A549 (cell line): ENCODE measurements around the gene SH2B3. TPM values are rescaled to one million over a fixed set of nuclear protein-coding genes. Genes with fewer than 3 reads are reported as not detected.

Source experiments
- ATAC-seq, 2 experiments: fragments of 200-7000 bp in 1 of 2; fragments of >200 bp in 1 of 2; cut with Nextera tagmentation in 1 of 2; cut with Tn5 transposase in 1 of 2; 3 replicates each; pipeline versions ENCODE4 v1.8.0 to v1.9.1; 2018 to 2020; ENCODE audit warnings: mild to moderate bottlenecking in 1 of 2, moderate library complexity in 1 of 2
- CTCF ChIA-PET: fragments of 300-600 bp; sonication (Branson Sonifier 250); formaldehyde crosslinking; extraction: SDS; loops from one replicate; lab custom pipeline; 2021; ENCODE audit warnings: antibody characterized with exemption, inconsistent platforms; lab: Yijun Ruan, JAX
- POLR2A ChIA-PET: fragments of 350-600 bp; formaldehyde crosslinking; extraction: SDS; loops from one replicate; lab custom pipeline; 2021; ENCODE audit warnings: antibody characterized with exemption, inconsistent platforms; lab: Yijun Ruan, JAX
- DNase-seq, 2 experiments: peaks; one replicate each; pipeline versions ENCODE4 v3.0.0 to v3.0.0-alpha.2; 2011 to 2016; ENCODE audit warnings: low read depth in 1 of 2, low spot score in 1 of 2
- FAIRE-seq: peaks from 2 replicates; lab custom pipeline; 2011; peaks lifted over from hg19 to GRCh38; lab: Jason Lieb, UNC
- H3K27ac ChIP-seq, 2 experiments: fragments of >200 bp; sonication (Bioruptor Twin); formaldehyde crosslinking; 3 replicates each; pipeline ENCODE4 v1.5.1; 2016 to 2017
- H3K4me1 ChIP-seq: fragments of >200 bp; sonication (Bioruptor Twin); formaldehyde crosslinking; 3 replicates; pipeline ENCODE4 v1.6.1; 2016
- H3K4me2 ChIP-seq: fragments of >200 bp; sonication (Bioruptor Twin); formaldehyde crosslinking; 3 replicates; pipeline ENCODE4 v1.6.1; 2016
- H3K4me3 ChIP-seq: fragments of >200 bp; sonication (Bioruptor Twin); formaldehyde crosslinking; 3 replicates; pipeline ENCODE4 v1.5.1; 2016
- H3K9me3 ChIP-seq: fragments of >200 bp; sonication (Bioruptor Twin); formaldehyde crosslinking; 3 replicates; pipeline ENCODE4 v1.6.1; 2016
- CEBPB ChIP-seq, 2 experiments: fragments of >200 bp in 1 of 2; sonication (Bioruptor Twin) in 1 of 2; formaldehyde crosslinking in 1 of 2; IDR thresholded peaks; 2 replicates each; pipeline ENCODE4 v1.6.1; 2012 to 2016
- CHD2 ChIP-seq: fragments of 150-350 bp; IDR thresholded peaks from 2 replicates; pipeline ENCODE4 v1.6.1; 2014; ENCODE audit warnings: low read length; ENCODE audit not compliant: partially characterized antibody
- FOSL2 ChIP-seq, 2 experiments: fragments of 450-650 bp in 1 of 2; fragments of >200 bp in 1 of 2; sonication (Bioruptor Twin) in 1 of 2; formaldehyde crosslinking; IDR thresholded peaks; 2 replicates each; pipeline versions ENCODE4 v1.5.0 to v1.6.1; 2016 to 2020; ENCODE audit warnings: mild to moderate bottlenecking in 1 of 2, moderate library complexity in 1 of 2
- GATA3 ChIP-seq: IDR thresholded peaks from 2 replicates; pipeline ENCODE4 v1.6.1; 2012; ENCODE audit warnings: borderline replicate concordance
- HDAC2 ChIP-seq: fragments of 200-600 bp; sonication (generic); IDR thresholded peaks from 2 replicates; pipeline ENCODE4 v1.6.1; 2016
- HEYL ChIP-seq: fragments of 250-450 bp; sonication (Bioruptor Pico); IDR thresholded peaks from 2 replicates; pipeline ENCODE4 v1.8.0; 2021; ENCODE audit warnings: mild to moderate bottlenecking, moderate library complexity
- HOXA7 ChIP-seq: fragments of 250-450 bp; sonication (Bioruptor Pico); IDR thresholded peaks from 2 replicates; pipeline ENCODE4 v1.5.0; 2020; ENCODE audit warnings: mild to moderate bottlenecking, moderate library complexity
- HOXB13 ChIP-seq: fragments of 250-450 bp; sonication (Bioruptor Pico); IDR thresholded peaks from 2 replicates; pipeline ENCODE4 v1.5.0; 2020; ENCODE audit warnings: low read depth, mild to moderate bottlenecking, moderate library complexity
- HOXB5 ChIP-seq: fragments of 250-450 bp; sonication (Bioruptor Pico); IDR thresholded peaks from 2 replicates; pipeline ENCODE4 v1.5.0; 2020; ENCODE audit warnings: mild to moderate bottlenecking, moderate library complexity
- JUNB ChIP-seq: fragments of >200 bp; sonication (Bioruptor Twin); formaldehyde crosslinking; IDR thresholded peaks from 2 replicates; pipeline ENCODE4 v1.6.1; 2016
- KDM1A ChIP-seq: fragments of 200-600 bp; sonication (generic); IDR thresholded peaks from 2 replicates; pipeline ENCODE4 v1.6.1; 2016; ENCODE audit warnings: low read depth, mild to moderate bottlenecking
- KDM5A ChIP-seq: fragments of 200-600 bp; sonication (generic); IDR thresholded peaks from 2 replicates; pipeline ENCODE4 v1.6.1; 2016; ENCODE audit warnings: antibody characterized with exemption, mild to moderate bottlenecking
- MAFK ChIP-seq: fragments of 450-650 bp; IDR thresholded peaks from 2 replicates; pipeline ENCODE4 v1.6.1; 2014; ENCODE audit not compliant: partially characterized antibody
- RAD21 ChIP-seq, 2 experiments: fragments of >200 bp in 1 of 2; sonication (Bioruptor Twin) in 1 of 2; formaldehyde crosslinking in 1 of 2; IDR thresholded peaks in 1 of 2; conservative IDR thresholded peaks in 1 of 2; 2 replicates in 1 of 2; 3 replicates in 1 of 2; pipeline ENCODE4 v1.6.1; 2012 to 2018; ENCODE audit warnings: inconsistent platforms in 1 of 2
- RCOR1 ChIP-seq: fragments of 150-350 bp; IDR thresholded peaks from 2 replicates; pipeline ENCODE4 v1.6.1; 2014; ENCODE audit warnings: antibody characterized with exemption, low read length, low read depth
- SREBF2 ChIP-seq: fragments of 450-650 bp; IDR thresholded peaks from 2 replicates; pipeline ENCODE4 v1.6.1; 2014; ENCODE audit warnings: mild to moderate bottlenecking, moderate library complexity
- TP53 ChIP-seq: fragments of 250-450 bp; sonication (Bioruptor Pico); IDR thresholded peaks from 2 replicates; pipeline ENCODE4 v1.5.0; 2021; ENCODE audit warnings: mild to moderate bottlenecking, moderate library complexity
- ZNF302 ChIP-seq: fragments of 250-450 bp; sonication (Bioruptor Pico); IDR thresholded peaks from 2 replicates; pipeline ENCODE4 v1.9.0; 2021; ENCODE audit warnings: inconsistent platforms, mild to moderate bottlenecking, moderate library complexity
- WGBS: methylation state at CpG from one replicate; pipeline ENCODE4 v1.1.6; 2017; ENCODE audit errors: missing lambda C conversion rate; 5-methylcytosine and 5-hydroxymethylcytosine counted together
- polyA plus RNA-seq, 4 experiments: library from polyadenylated mRNA; depleted of rRNA in 3 of 4; stranded (reverse); fragments of >200 nt; fragmentation: RNase III in 1 of 4; extraction: RNeasy Plus Mini Kit Qiagen cat#74134 plus additional on column Dnase treatment in 1 of 4; gene quantifications; 2 replicates in 3 of 4; 3 replicates in 1 of 4; pipeline ENCODE4 v1.2.3, GENCODE V29; 2011 to 2017
- TF ChIP-seq, protein P1 (sequence below): fragments of >200 bp; sonication (Bioruptor Twin); formaldehyde crosslinking; IDR thresholded peaks from 3 replicates; pipeline ENCODE4 v1.6.1; 2016
- TF ChIP-seq, protein P2 (sequence below): fragments of 150-350 bp; IDR thresholded peaks from 2 replicates; pipeline ENCODE4 v1.6.1; 2014; ENCODE audit warnings: low read depth, mild to moderate bottlenecking, low read length
- TF ChIP-seq, protein P3 (sequence below): IDR thresholded peaks from 2 replicates; pipeline ENCODE4 v1.6.1; 2012
- TF ChIP-seq, protein P4 (sequence below): fragments of 250-450 bp; sonication (Bioruptor Pico); IDR thresholded peaks from 2 replicates; pipeline ENCODE4 v1.5.0; 2021; ENCODE audit warnings: mild to moderate bottlenecking, moderate library complexity, borderline replicate concordance
- TF ChIP-seq, protein P5 (sequence below): IDR thresholded peaks from 2 replicates; pipeline ENCODE4 v1.6.1; 2012; ENCODE audit warnings: low read depth, borderline replicate concordance
- TF ChIP-seq, protein P6 (sequence below): fragments of 250-450 bp; sonication (Bioruptor Pico); IDR thresholded peaks from 2 replicates; pipeline ENCODE4 v1.5.0; 2020; ENCODE audit warnings: low read depth, mild to moderate bottlenecking, moderate library complexity

The SH2B3 gene
- polyA plus RNA-seq, 2 of the 4 experiments (the other 2 are of a cell fraction): 2.3 to 2.5 TPM

DNA sequence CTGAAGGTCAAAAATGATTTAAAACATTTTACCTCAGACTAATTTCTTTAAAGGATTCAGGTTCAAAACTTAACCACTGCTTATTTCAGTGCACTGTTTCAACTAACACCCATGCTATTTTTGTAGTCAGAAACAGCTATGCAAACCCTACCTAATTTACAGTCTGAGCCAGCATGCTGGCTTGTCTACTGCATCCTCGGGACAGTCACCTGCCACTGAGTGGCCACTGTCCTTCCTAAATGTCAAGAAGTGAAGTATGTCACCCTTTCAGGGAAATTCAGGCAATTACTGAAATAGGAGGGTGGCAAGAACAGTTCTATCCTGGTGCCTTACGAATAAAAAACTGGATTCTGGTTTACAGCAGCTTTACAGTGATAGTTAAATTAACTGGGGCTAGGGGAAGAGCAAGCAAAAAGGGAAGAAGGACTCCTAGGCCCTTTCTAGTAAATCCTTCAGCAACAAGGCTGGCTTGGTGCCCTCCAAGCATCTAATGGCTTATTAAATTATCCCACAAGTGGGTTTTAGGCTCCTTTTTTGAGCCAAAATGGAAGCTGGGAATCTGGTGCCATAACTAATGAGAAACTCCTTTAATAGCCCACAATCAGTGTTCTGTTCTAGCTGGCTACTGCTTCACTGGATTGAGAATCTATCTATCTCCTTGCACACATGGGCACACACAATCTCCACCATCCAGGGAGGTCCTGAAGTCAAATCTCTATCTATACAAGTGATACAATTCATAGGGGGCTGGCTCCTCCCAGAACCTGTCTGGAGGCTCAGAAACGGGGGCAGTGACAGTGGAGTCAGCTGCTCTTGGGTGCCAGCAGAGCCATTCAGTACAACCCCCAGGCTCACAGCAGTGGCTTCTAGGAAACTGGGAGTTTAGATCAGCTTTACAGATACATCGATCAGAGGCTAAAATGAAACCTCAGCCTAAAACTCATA, 43.4 kb downstream of the SH2B3 start:
- Histone ChIP-seq H3K4me2 (no peak overlapping the region), H3K9me3 (no peaks in the 10 kb centered on the region), H3K4me3 (no peak overlapping the region), H3K4me1 (no peaks in the 10 kb centered on the region), H3K27ac (no peak overlapping the region)
- 89% methylated on average over 4 of the region's 4 CpGs for WGBS
- FAIRE-seq: no peak
- DNase-seq: no peak
- ATAC-seq: no peak
- POLR2A ChIA-PET: no interaction called here
- TF ChIP-seq HOXB5 (no peak), KDM5A (no peak), CEBPB (IDR thresholded peaks at IDR 0.05) (no peak), FOSL2 (IDR thresholded peaks at IDR 0.05) (no peak), FOSL2 (CRISPR knock-in tag; IDR thresholded peaks at IDR 0.05) (no peak)
- TF ChIP-seq, protein P1, sequence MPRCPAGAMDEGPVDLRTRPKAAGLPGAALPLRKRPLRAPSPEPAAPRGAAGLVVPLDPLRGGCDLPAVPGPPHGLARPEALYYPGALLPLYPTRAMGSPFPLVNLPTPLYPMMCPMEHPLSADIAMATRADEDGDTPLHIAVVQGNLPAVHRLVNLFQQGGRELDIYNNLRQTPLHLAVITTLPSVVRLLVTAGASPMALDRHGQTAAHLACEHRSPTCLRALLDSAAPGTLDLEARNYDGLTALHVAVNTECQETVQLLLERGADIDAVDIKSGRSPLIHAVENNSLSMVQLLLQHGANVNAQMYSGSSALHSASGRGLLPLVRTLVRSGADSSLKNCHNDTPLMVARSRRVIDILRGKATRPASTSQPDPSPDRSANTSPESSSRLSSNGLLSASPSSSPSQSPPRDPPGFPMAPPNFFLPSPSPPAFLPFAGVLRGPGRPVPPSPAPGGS: no peak
- TF ChIP-seq, protein P2, sequence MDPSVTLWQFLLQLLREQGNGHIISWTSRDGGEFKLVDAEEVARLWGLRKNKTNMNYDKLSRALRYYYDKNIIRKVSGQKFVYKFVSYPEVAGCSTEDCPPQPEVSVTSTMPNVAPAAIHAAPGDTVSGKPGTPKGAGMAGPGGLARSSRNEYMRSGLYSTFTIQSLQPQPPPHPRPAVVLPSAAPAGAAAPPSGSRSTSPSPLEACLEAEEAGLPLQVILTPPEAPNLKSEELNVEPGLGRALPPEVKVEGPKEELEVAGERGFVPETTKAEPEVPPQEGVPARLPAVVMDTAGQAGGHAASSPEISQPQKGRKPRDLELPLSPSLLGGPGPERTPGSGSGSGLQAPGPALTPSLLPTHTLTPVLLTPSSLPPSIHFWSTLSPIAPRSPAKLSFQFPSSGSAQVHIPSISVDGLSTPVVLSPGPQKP: no peak
- CTCF ChIA-PET: interaction anchor here (1.0 to 11.8 kb wide), 7 partner anchors 13 to 81 kb away, joined by 3 to 240 read pairs (median 5); no protein-coding TSS in a partner anchor

DNA sequence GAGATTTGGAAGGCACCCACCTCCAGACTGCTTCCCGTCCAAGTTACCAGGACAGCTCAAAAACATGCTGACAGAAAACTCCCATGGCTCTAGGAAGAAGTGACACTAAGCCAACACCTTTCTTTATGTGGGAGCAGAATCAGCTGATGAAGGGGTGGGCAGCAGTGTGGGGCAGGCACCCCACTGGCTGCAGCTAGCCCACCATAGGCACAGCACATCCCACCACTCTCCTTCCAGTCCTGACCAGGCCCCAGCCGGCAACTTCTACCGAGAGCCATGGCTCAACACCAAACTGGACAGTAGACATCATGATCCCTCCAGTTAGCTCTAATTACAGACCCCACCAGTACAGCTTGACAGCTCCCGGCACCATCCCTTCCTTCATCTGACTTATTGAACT, 45.0 kb downstream of the SH2B3 start:
- FAIRE-seq (no peak), ATAC-seq (no peak), DNase-seq (no peak)
- Histone ChIP-seq H3K4me3 (no peak overlapping the region), H3K27ac (no peak overlapping the region), H3K9me3 (no peaks in the 10 kb centered on the region), H3K4me2 (no peak overlapping the region), H3K4me1 (no peaks in the 10 kb centered on the region)
- TF ChIP-seq, protein P3, sequence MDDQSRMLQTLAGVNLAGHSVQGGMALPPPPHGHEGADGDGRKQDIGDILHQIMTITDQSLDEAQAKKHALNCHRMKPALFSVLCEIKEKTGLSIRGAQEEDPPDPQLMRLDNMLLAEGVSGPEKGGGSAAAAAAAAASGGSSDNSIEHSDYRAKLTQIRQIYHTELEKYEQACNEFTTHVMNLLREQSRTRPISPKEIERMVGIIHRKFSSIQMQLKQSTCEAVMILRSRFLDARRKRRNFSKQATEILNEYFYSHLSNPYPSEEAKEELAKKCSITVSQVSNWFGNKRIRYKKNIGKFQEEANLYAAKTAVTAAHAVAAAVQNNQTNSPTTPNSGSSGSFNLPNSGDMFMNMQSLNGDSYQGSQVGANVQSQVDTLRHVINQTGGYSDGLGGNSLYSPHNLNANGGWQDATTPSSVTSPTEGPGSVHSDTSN: no peak
- TF ChIP-seq GATA3 (no peak), CEBPB (IDR thresholded peaks at IDR 0.05) (no peak), KDM1A (no peak), MAFK (no peak), HOXA7 (CRISPR knock-in tag) (no peak), RCOR1 (no peak), HOXB13 (CRISPR knock-in tag) (no peak), ZNF302 (CRISPR knock-in tag) (no peak), RAD21 (conservative IDR thresholded peaks at IDR 0.05 in 1 of 2, IDR thresholded peaks at IDR 0.05 in 1 of 2) (no peak), HEYL (CRISPR knock-in tag) (no peak), HOXB5 (no peak), TP53 (CRISPR knock-in tag) (no peak), HDAC2 (no peak), CHD2 (no peak), JUNB (no peak), SREBF2 (no peak)
- TF ChIP-seq, protein P4, sequence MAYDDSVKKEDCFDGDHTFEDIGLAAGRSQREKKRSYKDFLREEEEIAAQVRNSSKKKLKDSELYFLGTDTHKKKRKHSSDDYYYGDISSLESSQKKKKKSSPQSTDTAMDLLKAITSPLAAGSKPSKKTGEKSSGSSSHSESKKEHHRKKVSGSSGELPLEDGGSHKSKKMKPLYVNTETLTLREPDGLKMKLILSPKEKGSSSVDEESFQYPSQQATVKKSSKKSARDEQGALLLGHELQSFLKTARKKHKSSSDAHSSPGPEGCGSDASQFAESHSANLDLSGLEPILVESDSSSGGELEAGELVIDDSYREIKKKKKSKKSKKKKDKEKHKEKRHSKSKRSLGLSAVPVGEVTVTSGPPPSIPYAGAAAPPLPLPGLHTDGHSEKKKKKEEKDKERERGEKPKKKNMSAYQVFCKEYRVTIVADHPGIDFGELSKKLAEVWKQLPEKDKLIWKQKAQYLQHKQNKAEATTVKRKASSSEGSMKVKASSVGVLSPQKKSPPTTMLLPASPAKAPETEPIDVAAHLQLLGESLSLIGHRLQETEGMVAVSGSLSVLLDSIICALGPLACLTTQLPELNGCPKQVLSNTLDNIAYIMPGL: no peak
- TF ChIP-seq, protein P5, sequence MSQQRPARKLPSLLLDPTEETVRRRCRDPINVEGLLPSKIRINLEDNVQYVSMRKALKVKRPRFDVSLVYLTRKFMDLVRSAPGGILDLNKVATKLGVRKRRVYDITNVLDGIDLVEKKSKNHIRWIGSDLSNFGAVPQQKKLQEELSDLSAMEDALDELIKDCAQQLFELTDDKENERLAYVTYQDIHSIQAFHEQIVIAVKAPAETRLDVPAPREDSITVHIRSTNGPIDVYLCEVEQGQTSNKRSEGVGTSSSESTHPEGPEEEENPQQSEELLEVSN: no peak
- TF ChIP-seq, protein P6, sequence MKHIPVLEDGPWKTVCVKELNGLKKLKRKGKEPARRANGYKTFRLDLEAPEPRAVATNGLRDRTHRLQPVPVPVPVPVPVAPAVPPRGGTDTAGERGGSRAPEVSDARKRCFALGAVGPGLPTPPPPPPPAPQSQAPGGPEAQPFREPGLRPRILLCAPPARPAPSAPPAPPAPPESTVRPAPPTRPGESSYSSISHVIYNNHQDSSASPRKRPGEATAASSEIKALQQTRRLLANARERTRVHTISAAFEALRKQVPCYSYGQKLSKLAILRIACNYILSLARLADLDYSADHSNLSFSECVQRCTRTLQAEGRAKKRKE (CRISPR knock-in tag): no peak
- ChIA-PET CTCF (interaction anchor here (0.6 to 11.8 kb wide), 20 partner anchors 9 to 339 kb away, joined by 3 to 240 read pairs (median 8); partner anchors contain the start of gene SH2B3), POLR2A (no interaction called here)
- WGBS: 94% methylated on average over 4 of the region's 4 CpGs
